Lower lobe of right lung (tissue), 2 donors: ENCODE data around the gene KLK2. TPM values are rescaled to one million over a fixed set of nuclear protein-coding genes. Genes with fewer than 3 reads are reported as not detected.
A peak's percentile ranks its signal among the peaks of the same experiment; 100 is the strongest.
"Not testable (repeated sequence)": the region's sequence is repeated elsewhere in the genome, so short reads cannot be mapped to it uniquely, and the experiment has no call there.

ENCODE experiments used
- ATAC-seq, 2 donors: fragments of 200-7000 bp; cut with Tn5 transposase; one replicate each; pipeline ENCODE4 v1.9.1; 2020 to 2022; ENCODE audit warnings: mild to moderate bottlenecking in 2 of 2, moderate library complexity in 2 of 2
- DNase-seq: peaks from one replicate; pipeline ENCODE4 v3.0.0-alpha.2; 2020
- H3K27ac ChIP-seq: fragments of 200-600 bp; one replicate; pipeline ENCODE4 v1.8.0; 2022
- H3K27me3 ChIP-seq: fragments of 200-600 bp; one replicate; pipeline ENCODE4 v1.8.0; 2022; ENCODE audit warnings: low read depth
- H3K36me3 ChIP-seq: fragments of 200-600 bp; one replicate; pipeline ENCODE4 v1.8.0; 2022; ENCODE audit warnings: mild to moderate bottlenecking
- H3K4me1 ChIP-seq: fragments of 200-600 bp; one replicate; pipeline ENCODE4 v1.8.0; 2022
- H3K4me3 ChIP-seq: fragments of 200-600 bp; one replicate; pipeline ENCODE4 v1.8.0; 2022; ENCODE audit warnings: mild to moderate bottlenecking
- H3K9me3 ChIP-seq: fragments of 200-600 bp; one replicate; pipeline ENCODE4 v1.8.0; 2022
- CTCF ChIP-seq: fragments of 200-600 bp; IDR thresholded peaks from one replicate; pipeline ENCODE4 v1.8.0; 2022; ENCODE audit warnings: antibody characterized with exemption, mild to moderate bottlenecking
- intact Hi-C: fragments of 100-400 bp; cut with DNase I; formaldehyde crosslinking; loops from one replicate; pipeline ENCODE4 v1.11.0; 2022
- total RNA-seq: library from RNA; stranded (reverse); fragmentation: NEBNext Ultra II Directional; extraction: Animal tissue kit (Norgen Biotek cat#: 25700); gene quantifications from one replicate; pipeline ENCODE4 v1.2.1, GENCODE V29; 2021
- donor health status: DM: no; HTN: yes; CAD: no; lungs with severe emphysema.

The KLK2 gene
- total RNA-seq, 1 donor from 2014 or later: not detected

- Histone ChIP-seq H3K36me3 (no peaks in the 10 kb centered on the region), H3K27ac (no peak overlapping the region), H3K27me3 (peaks cover 9% of the 10 kb centered on the region), H3K4me3 (no peak overlapping the region), H3K9me3 (no peaks in the 10 kb centered on the region), H3K4me1 (no peaks in the 10 kb centered on the region)
- DNase-seq (no peak), ATAC-seq (no peak)
- TF ChIP-seq CTCF: no peak
- intact Hi-C loops: no loop called here
Measured at GRCh38 chr19:50894478-50895356, 21.5 kb downstream of the KLK2 start.

GRCh38 chr19:50896089-50896590 is 22.9 kb downstream of the KLK2 start:
- ATAC-seq, H3K9me3 ChIP-seq, H3K4me1 ChIP-seq, intact Hi-C loops, DNase-seq, H3K4me3 ChIP-seq, H3K27ac ChIP-seq, H3K36me3 ChIP-seq: not testable (repeated sequence)
- peaks cover 18% of the 10 kb centered on the region for H3K27me3 ChIP-seq

- ATAC-seq: peak in 1 of 2 donors; percentile 50
- TF ChIP-seq CTCF: no peak
- Histone ChIP-seq H3K4me1 (no peaks in the 10 kb centered on the region), H3K36me3 (no peaks in the 10 kb centered on the region), H3K27ac (no peak overlapping the region), H3K27me3 (peaks cover 19% of the 10 kb centered on the region), H3K4me3 (no peak overlapping the region), H3K9me3 (no peaks in the 10 kb centered on the region)
- intact Hi-C loops: no loop called here
- DNase-seq: no peak
Measured at GRCh38 chr19:50896591-50897190, 23.5 kb downstream of the KLK2 start.

- intact Hi-C loops: no loop called here
- Histone ChIP-seq H3K36me3 (no peaks in the 10 kb centered on the region), H3K4me1 (no peaks in the 10 kb centered on the region), H3K27ac (no peak overlapping the region), H3K27me3 (peaks cover 24% of the 10 kb centered on the region), H3K4me3 (no peak overlapping the region), H3K9me3 (no peaks in the 10 kb centered on the region)
- TF ChIP-seq CTCF: no peak
- no peak for ATAC-seq
- DNase-seq: no peak
Measured at GRCh38 chr19:50897191-50897607, 24.0 kb downstream of the KLK2 start.

GRCh38 chr19:50897612-50898011 is 24.4 kb downstream of the KLK2 start:
- H3K36me3 ChIP-seq: no peaks in the 10 kb centered on the region
- H3K4me1 ChIP-seq: no peaks in the 10 kb centered on the region
- no peak overlapping the region for H3K4me3 ChIP-seq
- H3K27me3 ChIP-seq: peaks cover 26% of the 10 kb centered on the region
- intact Hi-C loops: no loop called here
- ATAC-seq (no peak), DNase-seq (no peak)
- no peaks in the 10 kb centered on the region for H3K9me3 ChIP-seq
- H3K27ac ChIP-seq: no peak overlapping the region
- no peak for TF ChIP-seq CTCF

- Histone ChIP-seq H3K4me1 (no peaks in the 10 kb centered on the region), H3K27me3 (peaks cover 22% of the 10 kb centered on the region)
- intact Hi-C loops: no loop called here
Measured at GRCh38 chr19:50898018-50898417, 24.8 kb downstream of the KLK2 start.

More at GRCh38 chr19:50898018-50898417, 24.8 kb downstream of the KLK2 start:
- no peaks in the 10 kb centered on the region for H3K36me3 ChIP-seq
- H3K9me3 ChIP-seq: no peaks in the 10 kb centered on the region
- ATAC-seq (no peak), DNase-seq (no peak)
- no peak overlapping the region for H3K27ac ChIP-seq
- no peak overlapping the region for H3K4me3 ChIP-seq
- TF ChIP-seq CTCF: no peak
